ENCODE results near the gene AK9.

Gene AK9

GRCh38 chr6:109447087-109447486 is 243.9 kb downstream of the AK9 start:
- Histone ChIP-seq H3K9me3 (ENCODE audit: low read length) (no peaks in the 10 kb centered on the region), H3F3A (ENCODE audit: insufficient read depth, low read length) (no peaks in the 10 kb centered on the region), H4K20me1 (ENCODE audit: insufficient read depth, low read length) (no peaks in the 10 kb centered on the region), H3K9me2 (ENCODE audit: low read depth, low read length) (no peaks in the 10 kb centered on the region), H3K9ac (ENCODE audit: low read length) (no peak overlapping the region), H3K4me3 (ENCODE audit: low read depth, low read length, poor library complexity, severe bottlenecking) (no peak overlapping the region), H3K27me3 (ENCODE audit: insufficient read depth, low read length) (no peaks in the 10 kb centered on the region), H3K79me2 (ENCODE audit: insufficient read depth, low read length) (no peaks in the 10 kb centered on the region), H3K4me2 (ENCODE audit: low read length) (no peak overlapping the region), H3K36me3 (ENCODE audit: insufficient read depth, low read length) (peaks cover 62% of the 10 kb centered on the region), H3K27ac (ENCODE audit: low read depth, low read length, poor library complexity, severe bottlenecking) (no peak overlapping the region), H3K4me1 (ENCODE audit: insufficient read depth, low read length, severe bottlenecking) (peaks cover 2% of the 10 kb centered on the region), H2AFZ (ENCODE audit: low read length) (no peak overlapping the region)
- TF ChIP-seq CTCF (IDR thresholded peaks at IDR 0.05; ENCODE audit: low read length) (no peak), EZH2 (IDR thresholded peaks at IDR 0.05; ENCODE audit: borderline replicate concordance, low read length) (no peak)

- H2AFZ ChIP-seq (ENCODE audit: low read length): no peak overlapping the region
- H3K4me3 ChIP-seq (ENCODE audit: low read depth, low read length, poor library complexity, severe bottlenecking): no peak overlapping the region
- H3K27me3 ChIP-seq (ENCODE audit: insufficient read depth, low read length): no peaks in the 10 kb centered on the region
- H3K4me2 ChIP-seq (ENCODE audit: low read length): no peak overlapping the region
- peaks cover 60% of the 10 kb centered on the region for H3K36me3 ChIP-seq (ENCODE audit: insufficient read depth, low read length)
- no peaks in the 10 kb centered on the region for H3K9me3 ChIP-seq (ENCODE audit: low read length)
- H3F3A ChIP-seq (ENCODE audit: insufficient read depth, low read length): no peaks in the 10 kb centered on the region
- TF ChIP-seq CTCF (IDR thresholded peaks at IDR 0.05; ENCODE audit: low read length) (no peak), EZH2 (IDR thresholded peaks at IDR 0.05; ENCODE audit: borderline replicate concordance, low read length) (no peak)
- H3K27ac ChIP-seq (ENCODE audit: low read depth, low read length, poor library complexity, severe bottlenecking): no peak overlapping the region
- peaks cover 7% of the 10 kb centered on the region for H3K4me1 ChIP-seq (ENCODE audit: insufficient read depth, low read length, severe bottlenecking)
- no peak overlapping the region for H3K9ac ChIP-seq (ENCODE audit: low read length)
- H3K9me2 ChIP-seq (ENCODE audit: low read depth, low read length): no peaks in the 10 kb centered on the region
- no peaks in the 10 kb centered on the region for H4K20me1 ChIP-seq (ENCODE audit: insufficient read depth, low read length)
- H3K79me2 ChIP-seq (ENCODE audit: insufficient read depth, low read length): no peaks in the 10 kb centered on the region
These were observed 244.5 kb downstream of the AK9 start for GRCh38 chr6:109446541-109446940.

DNA sequence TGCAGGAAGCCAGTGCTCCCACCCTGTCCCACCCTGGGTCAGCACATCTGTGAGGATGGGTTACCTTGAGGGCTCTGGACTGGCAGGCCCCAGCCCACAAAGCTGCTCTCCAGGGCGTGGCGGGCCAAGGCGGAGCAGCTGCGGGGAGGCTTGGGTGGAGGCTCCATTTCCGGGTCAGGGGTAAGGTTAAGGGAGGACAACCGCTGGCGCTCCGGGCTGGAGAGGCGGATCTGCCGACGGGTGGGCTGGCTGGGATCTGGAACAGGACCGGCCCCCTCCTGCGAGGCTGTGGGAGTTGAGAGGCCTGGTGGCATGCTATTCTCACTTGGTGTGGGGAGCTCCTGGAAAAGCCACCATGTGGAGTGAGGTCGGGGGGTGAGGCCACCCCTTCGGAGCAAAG is 244.9 kb downstream of the AK9 start:
- Histone ChIP-seq H4K20me1 (ENCODE audit: insufficient read depth, low read length) (no peaks in the 10 kb centered on the region), H3K4me3 (ENCODE audit: low read depth, low read length, poor library complexity, severe bottlenecking) (no peak overlapping the region), H2AFZ (ENCODE audit: low read length) (no peak overlapping the region), H3K27me3 (ENCODE audit: insufficient read depth, low read length) (no peaks in the 10 kb centered on the region), H3K36me3 (ENCODE audit: insufficient read depth, low read length) (peaks cover 57% of the 10 kb centered on the region), H3K4me2 (ENCODE audit: low read length) (no peak overlapping the region), H3K27ac (ENCODE audit: low read depth, low read length, poor library complexity, severe bottlenecking) (no peak overlapping the region), H3K4me1 (ENCODE audit: insufficient read depth, low read length, severe bottlenecking) (peaks cover 11% of the 10 kb centered on the region), H3K9me3 (ENCODE audit: low read length) (no peaks in the 10 kb centered on the region), H3K79me2 (ENCODE audit: insufficient read depth, low read length) (no peaks in the 10 kb centered on the region), H3K9ac (ENCODE audit: low read length) (no peak overlapping the region), H3K9me2 (ENCODE audit: low read depth, low read length) (no peaks in the 10 kb centered on the region), H3F3A (ENCODE audit: insufficient read depth, low read length) (no peaks in the 10 kb centered on the region)
- no peak for TF ChIP-seq EZH2 (IDR thresholded peaks at IDR 0.05; ENCODE audit: borderline replicate concordance, low read length)
- TF ChIP-seq CTCF (IDR thresholded peaks at IDR 0.05; ENCODE audit: low read length): no peak
